ENCODE measurements around the gene CD40LG.

DNA sequence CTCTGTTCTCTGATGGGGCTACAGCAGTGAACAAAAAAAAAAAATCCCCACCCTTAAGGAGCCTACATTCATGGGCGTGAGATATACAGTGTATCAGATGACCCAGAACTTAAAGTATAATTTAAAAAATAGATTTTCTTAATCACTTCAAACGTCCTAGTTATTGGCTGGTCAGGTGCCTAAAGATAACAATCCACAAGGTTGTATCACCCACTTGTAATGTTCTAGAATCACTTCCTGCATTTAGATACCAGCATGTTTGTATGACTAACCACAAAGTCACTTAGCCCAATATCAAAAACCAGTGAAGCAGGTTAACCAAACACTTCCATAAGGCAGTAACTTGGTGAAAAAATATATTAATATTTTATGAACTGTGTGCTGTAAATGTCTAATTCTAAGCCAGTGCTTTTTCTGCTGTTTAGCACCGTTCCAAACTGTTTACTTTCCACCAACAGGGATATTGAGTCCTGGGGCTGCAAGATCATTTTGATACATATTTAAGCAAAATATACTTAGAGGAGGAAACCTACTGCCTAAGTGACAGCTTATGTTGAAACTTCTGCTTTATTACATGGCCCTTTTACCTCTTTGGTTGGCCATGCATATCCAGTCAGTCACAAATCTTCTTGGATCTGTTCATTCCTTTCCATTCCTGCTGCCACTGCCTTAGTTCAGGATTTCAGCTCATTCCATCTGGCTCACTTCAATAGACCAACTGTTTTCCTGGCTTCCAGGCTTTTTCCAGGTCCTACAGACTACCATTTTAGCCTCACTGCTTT, 43.3 kb downstream of the CD40LG start:
- TF ChIP-seq, protein P1, sequence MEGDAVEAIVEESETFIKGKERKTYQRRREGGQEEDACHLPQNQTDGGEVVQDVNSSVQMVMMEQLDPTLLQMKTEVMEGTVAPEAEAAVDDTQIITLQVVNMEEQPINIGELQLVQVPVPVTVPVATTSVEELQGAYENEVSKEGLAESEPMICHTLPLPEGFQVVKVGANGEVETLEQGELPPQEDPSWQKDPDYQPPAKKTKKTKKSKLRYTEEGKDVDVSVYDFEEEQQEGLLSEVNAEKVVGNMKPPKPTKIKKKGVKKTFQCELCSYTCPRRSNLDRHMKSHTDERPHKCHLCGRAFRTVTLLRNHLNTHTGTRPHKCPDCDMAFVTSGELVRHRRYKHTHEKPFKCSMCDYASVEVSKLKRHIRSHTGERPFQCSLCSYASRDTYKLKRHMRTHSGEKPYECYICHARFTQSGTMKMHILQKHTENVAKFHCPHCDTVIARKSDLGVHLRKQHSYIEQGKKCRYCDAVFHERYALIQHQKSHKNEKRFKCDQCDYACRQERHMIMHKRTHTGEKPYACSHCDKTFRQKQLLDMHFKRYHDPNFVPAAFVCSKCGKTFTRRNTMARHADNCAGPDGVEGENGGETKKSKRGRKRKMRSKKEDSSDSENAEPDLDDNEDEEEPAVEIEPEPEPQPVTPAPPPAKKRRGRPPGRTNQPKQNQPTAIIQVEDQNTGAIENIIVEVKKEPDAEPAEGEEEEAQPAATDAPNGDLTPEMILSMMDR (IDR thresholded peaks at IDR 0.05), result no peak
- no peak for TF ChIP-seq POLR2A (IDR thresholded peaks at IDR 0.05)

All from sigmoid colon (tissue), 3 donors.